Retinal pigment epithelial cell (primary cell): ENCODE measurements around the gene AOPEP.

Experiments used
- DNase-seq: peaks from one replicate; pipeline ENCODE4 v3.0.0-alpha.2; 2010; ENCODE audit warnings: low read depth
- H3K4me3 ChIP-seq: 2 replicates; pipeline ENCODE4 v1.5.1; 2011; ENCODE audit warnings: mild to moderate bottlenecking, low read length, control low read depth, moderate library complexity
- CTCF ChIP-seq: conservative IDR thresholded peaks from 2 replicates; pipeline ENCODE4 v1.5.1; 2011; ENCODE audit warnings: low read depth, low read length, control low read depth, inconsistent platforms

The AOPEP gene

GRCh38 chr9:94743035-94743954 is 16.8 kb downstream of the AOPEP start:
- H3K4me3 ChIP-seq, result no peak overlapping the region
- no peak for DNase-seq
- no peak for TF ChIP-seq CTCF

- no peak overlapping the region for H3K4me3 ChIP-seq
- no peak for TF ChIP-seq CTCF
- DNase-seq, result no peak
Measured at GRCh38 chr9:94745806-94746540, 19.5 kb downstream of the AOPEP start.

GRCh38 chr9:94746541-94747370 is 20.3 kb downstream of the AOPEP start:
- no peak for TF ChIP-seq CTCF

GRCh38 chr9:94754976-94755475 is 28.5 kb downstream of the AOPEP start:
- TF ChIP-seq CTCF, result no peak
- DNase-seq, result no peak
- H3K4me3 ChIP-seq, result no peak overlapping the region

More at GRCh38 chr9:94746541-94747370, 20.3 kb downstream of the AOPEP start:
- no peak for DNase-seq
- H3K4me3 ChIP-seq, result no peak overlapping the region

- DNase-seq, result no peak
- H3K4me3 ChIP-seq, result no peak overlapping the region
Measured at GRCh38 chr9:94757158-94757557, 30.7 kb downstream of the AOPEP start.

More at GRCh38 chr9:94757158-94757557, 30.7 kb downstream of the AOPEP start:
- no peak for TF ChIP-seq CTCF
